Neuronal stem cell (in vitro differentiated cells): Measurements from ENCODE around the gene GABRR2.

Experiments used
- DNase-seq: peaks from one replicate; pipeline ENCODE4 v3.0.0-alpha.2; 2013; ENCODE audit warnings: low spot score
- H2AFZ ChIP-seq: one replicate; pipeline ENCODE4 v1.6.1; 2013; ENCODE audit warnings: mild to moderate bottlenecking, low read length, inconsistent platforms
- H2AK5ac ChIP-seq: 2 replicates; pipeline ENCODE4 v1.6.1; 2013; ENCODE audit warnings: low read depth, mild to moderate bottlenecking, inconsistent platforms, low read length, moderate library complexity, mixed read lengths
- H2BK120ac ChIP-seq: 2 replicates; pipeline ENCODE4 v1.6.1; 2013; ENCODE audit warnings: low read depth, mild to moderate bottlenecking, inconsistent platforms, low read length, moderate library complexity, mixed read lengths
- H2BK12ac ChIP-seq: one replicate; pipeline ENCODE4 v1.6.1; 2013; ENCODE audit warnings: low read length, inconsistent platforms
- H2BK15ac ChIP-seq: 2 replicates; pipeline ENCODE4 v1.6.1; 2013; ENCODE audit warnings: mild to moderate bottlenecking, low read length, inconsistent platforms, mixed read lengths
- H2BK5ac ChIP-seq: one replicate; pipeline ENCODE4 v1.6.1; 2013; ENCODE audit warnings: inconsistent platforms, mild to moderate bottlenecking, low read length, moderate library complexity
- H3K14ac ChIP-seq: one replicate; pipeline ENCODE4 v1.6.1; 2013; ENCODE audit warnings: low read length, inconsistent platforms
- H3K18ac ChIP-seq: 2 replicates; pipeline ENCODE4 v1.6.1; 2013; ENCODE audit warnings: low read length, inconsistent platforms
- H3K23ac ChIP-seq: 2 replicates; pipeline ENCODE4 v1.6.1; 2013; ENCODE audit warnings: low read depth, mild to moderate bottlenecking, mixed read lengths, low read length, inconsistent platforms; ENCODE audit not compliant: poor library complexity
- H3K27ac ChIP-seq: replicated peaks from 3 replicates; pipeline ENCODE4 v1.5.1; 2013; ENCODE audit warnings: low read length, inconsistent platforms
- H3K27me3 ChIP-seq, 3 experiments: 2 replicates each; pipeline ENCODE4 v1.6.1; 2013; ENCODE audit warnings: low read length in 3 of 3, mild to moderate bottlenecking in 2 of 3, inconsistent platforms in 1 of 3, low read depth in 1 of 3, mixed read lengths in 1 of 3, moderate library complexity in 1 of 3; ENCODE audit not compliant: control insufficient read depth in 3 of 3, insufficient read depth in 3 of 3
- H3K36me3 ChIP-seq, 2 donors: replicated peaks in 1 of 2; 2 replicates each; pipeline ENCODE4 v1.6.1; 2013; ENCODE audit warnings: low read length in 2 of 2; ENCODE audit not compliant: control insufficient read depth in 2 of 2, insufficient read depth in 2 of 2
- H3K4ac ChIP-seq: 2 replicates; pipeline ENCODE4 v1.6.1; 2013; ENCODE audit warnings: inconsistent platforms, mild to moderate bottlenecking, low read length, moderate library complexity
- H3K4me1 ChIP-seq, 2 donors: 1 replicate in 1 of 2; 2 replicates in 1 of 2; pipeline ENCODE4 v1.6.1; 2013; ENCODE audit warnings: low read length in 2 of 2, low read depth in 1 of 2; ENCODE audit not compliant: control insufficient read depth in 2 of 2, insufficient read depth in 1 of 2
- H3K4me2 ChIP-seq: one replicate; pipeline ENCODE4 v1.6.1; 2013; ENCODE audit warnings: mild to moderate bottlenecking, low read length, inconsistent platforms; ENCODE audit not compliant: insufficient read depth, poor library complexity, severe bottlenecking
- H3K4me3 ChIP-seq, 2 donors: 2 replicates each; pipeline ENCODE4 v1.5.1; 2013; ENCODE audit warnings: low read length in 2 of 2, mild to moderate bottlenecking in 2 of 2, inconsistent platforms in 1 of 2, moderate library complexity in 1 of 2
- H3K79me1 ChIP-seq: one replicate; pipeline ENCODE4 v1.6.1; 2013; ENCODE audit warnings: low read depth, mild to moderate bottlenecking, inconsistent platforms, low read length, moderate library complexity
- H3K9ac ChIP-seq: one replicate; pipeline ENCODE4 v1.6.1; 2013; ENCODE audit warnings: mild to moderate bottlenecking, low read depth, low read length, inconsistent platforms; ENCODE audit not compliant: poor library complexity
- H3K9me3 ChIP-seq, 2 donors: replicated peaks in 1 of 2; 2 replicates each; pipeline versions ENCODE3 to v1.6.1; 2013; ENCODE audit warnings: low read length in 2 of 2, mild to moderate bottlenecking in 2 of 2, inconsistent platforms in 1 of 2, low read depth in 1 of 2, mixed read lengths in 1 of 2, moderate library complexity in 1 of 2; ENCODE audit not compliant: control insufficient read depth in 2 of 2, insufficient read depth in 1 of 2
- H4K8ac ChIP-seq: one replicate; pipeline ENCODE4 v1.6.1; 2013; ENCODE audit warnings: low read depth, mild to moderate bottlenecking, inconsistent platforms, low read length, moderate library complexity
- H4K91ac ChIP-seq: one replicate; pipeline ENCODE4 v1.6.1; 2013; ENCODE audit warnings: low read length, low read depth, mild to moderate bottlenecking, inconsistent platforms; ENCODE audit not compliant: poor library complexity
- WGBS, 2 donors: extraction: QIAGEN DNeasy Blood & Tissue Kit; methylation state at CpG; one replicate each; pipeline ENCODE4 v1.1.7; 2013; ENCODE audit warnings: missing lambda C conversion rate in 2 of 2, mixed read lengths in 1 of 2; ENCODE audit not compliant: insufficient read length in 2 of 2, insufficient replicate concordance in 1 of 2; ENCODE audit errors: extremely low coverage in 2 of 2; 5-methylcytosine and 5-hydroxymethylcytosine counted together

Gene GABRR2

DNA sequence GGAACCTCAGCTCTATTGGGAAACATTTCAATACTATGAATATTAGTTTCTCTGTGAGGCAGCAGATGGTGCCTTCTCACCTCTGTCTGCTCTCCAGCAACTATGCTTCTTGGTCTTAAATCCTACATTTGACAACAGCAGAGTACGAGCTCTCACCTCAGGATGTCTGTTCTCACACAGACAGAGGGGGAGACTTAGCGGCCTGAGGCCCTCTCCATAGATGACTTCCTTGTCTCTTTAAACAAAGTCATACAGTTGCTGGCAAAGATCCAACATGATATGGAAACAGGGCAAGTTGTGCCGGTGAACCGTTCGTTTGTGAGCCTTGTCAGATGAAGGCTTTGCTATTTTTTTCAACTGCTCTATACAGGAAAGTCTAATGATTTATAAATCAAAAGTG is 54.3 kb downstream of the GABRR2 start:
- no peak for DNase-seq
- WGBS, 2 donors, result no CpG with 5 or more reads among the region's 5 CpGs
- Histone ChIP-seq H3K36me3 (no peaks in the 10 kb centered on the region), H3K14ac (no peak overlapping the region), H4K91ac (no peak overlapping the region), H3K27ac (no peak overlapping the region), H3K79me1 (no peaks in the 10 kb centered on the region), H3K4ac (no peak overlapping the region), H3K27me3 (peaks cover 0 to 7% (median 0%) of the 10 kb centered on the region in 3 experiments), H4K8ac (no peak overlapping the region), H2BK12ac (no peak overlapping the region), H3K9ac (no peak overlapping the region), H2AFZ (no peak overlapping the region), H2AK5ac (no peak overlapping the region), H3K23ac (no peak overlapping the region), H3K18ac (no peak overlapping the region), H3K4me1 (no peaks in the 10 kb centered on the region), H2BK5ac (no peak overlapping the region), H2BK15ac (no peak overlapping the region), H3K4me2 (no peak overlapping the region), H3K9me3 (no peaks in the 10 kb centered on the region), H3K4me3 (no peak overlapping the region), H2BK120ac (no peak overlapping the region)

DNA sequence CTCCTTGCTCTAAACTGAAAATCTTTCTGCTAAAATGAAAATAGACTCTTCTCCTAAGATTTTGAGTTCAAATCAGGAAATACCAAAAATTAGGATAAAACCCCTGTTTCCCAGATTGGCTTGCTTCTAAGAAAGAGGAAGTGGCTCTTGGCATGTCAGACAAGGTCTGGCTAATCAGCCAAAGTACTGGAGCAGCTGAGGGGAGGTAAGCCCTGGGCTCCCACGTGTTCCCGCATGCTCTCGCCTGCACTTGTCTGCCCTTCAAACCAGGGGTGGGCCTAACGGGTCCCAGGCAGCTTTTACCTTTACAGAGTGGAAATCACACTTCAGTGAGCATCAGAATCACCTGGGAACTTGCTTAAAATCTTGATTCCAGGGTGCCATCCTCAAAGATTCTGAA is 54.8 kb downstream of the GABRR2 start:
- Histone ChIP-seq H4K8ac (no peak overlapping the region), H3K23ac (no peak overlapping the region), H3K4ac (no peak overlapping the region), H3K4me2 (no peak overlapping the region), H2BK5ac (no peak overlapping the region), H3K18ac (no peak overlapping the region), H3K27ac (no peak overlapping the region), H2AK5ac (no peak overlapping the region), H3K14ac (no peak overlapping the region), H3K79me1 (no peaks in the 10 kb centered on the region), H2BK12ac (no peak overlapping the region), H3K4me1 (no peaks in the 10 kb centered on the region), H3K27me3 (peaks cover 0 to 4% (median 0%) of the 10 kb centered on the region in 3 experiments), H3K4me3 (no peak overlapping the region), H3K36me3 (no peaks in the 10 kb centered on the region), H2BK15ac (no peak overlapping the region), H2BK120ac (no peak overlapping the region), H3K9me3 (no peaks in the 10 kb centered on the region), H4K91ac (no peak overlapping the region), H2AFZ (no peak overlapping the region), H3K9ac (no peak overlapping the region)
- no peak for DNase-seq
- WGBS, 2 donors, result no CpG with 5 or more reads among the region's 4 CpGs

DNA sequence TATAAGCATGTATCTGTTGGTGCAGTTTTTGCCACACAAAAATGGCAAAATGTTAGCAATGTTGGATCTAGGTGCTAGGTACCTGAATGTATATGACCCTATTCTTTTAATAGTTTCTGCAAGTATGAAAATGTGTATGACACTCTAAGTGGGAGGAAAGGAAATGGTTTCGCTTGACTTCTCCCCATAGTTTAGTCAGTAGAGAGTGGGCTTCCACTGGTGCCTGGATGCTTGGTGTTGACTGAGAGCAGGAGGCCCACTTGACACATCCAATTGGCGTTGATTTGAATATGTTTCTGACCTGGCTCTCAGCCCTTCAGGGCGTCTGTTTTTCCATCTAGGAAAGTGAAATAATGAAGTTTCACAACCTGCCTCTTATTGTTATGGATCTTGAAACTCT is 56.2 kb downstream of the GABRR2 start:
- WGBS, 2 donors, result no CpG with 5 or more reads among the region's 3 CpGs
- H3K4ac ChIP-seq, result no peak overlapping the region
- no peak overlapping the region for H2AFZ ChIP-seq
- no peak overlapping the region for H2BK12ac ChIP-seq
- no peak overlapping the region for H3K4me2 ChIP-seq
- no peak overlapping the region for H4K8ac ChIP-seq
- H3K36me3 ChIP-seq, result no peaks in the 10 kb centered on the region
- no peak overlapping the region for H3K27ac ChIP-seq
- no peaks in the 10 kb centered on the region for H3K79me1 ChIP-seq
- H3K9ac ChIP-seq, result no peak overlapping the region
- no peak overlapping the region for H3K4me3 ChIP-seq
- no peak overlapping the region for H3K23ac ChIP-seq
- no peaks in the 10 kb centered on the region for H3K27me3 ChIP-seq
- no peak for DNase-seq
- no peak overlapping the region for H2BK5ac ChIP-seq
- no peak overlapping the region for H3K18ac ChIP-seq
- no peak overlapping the region for H4K91ac ChIP-seq
- H2AK5ac ChIP-seq, result no peak overlapping the region
- no peaks in the 10 kb centered on the region for H3K4me1 ChIP-seq
- H3K14ac ChIP-seq, result no peak overlapping the region
- H3K9me3 ChIP-seq, result no peaks in the 10 kb centered on the region
- H2BK15ac ChIP-seq, result no peak overlapping the region
- no peak overlapping the region for H2BK120ac ChIP-seq

DNA sequence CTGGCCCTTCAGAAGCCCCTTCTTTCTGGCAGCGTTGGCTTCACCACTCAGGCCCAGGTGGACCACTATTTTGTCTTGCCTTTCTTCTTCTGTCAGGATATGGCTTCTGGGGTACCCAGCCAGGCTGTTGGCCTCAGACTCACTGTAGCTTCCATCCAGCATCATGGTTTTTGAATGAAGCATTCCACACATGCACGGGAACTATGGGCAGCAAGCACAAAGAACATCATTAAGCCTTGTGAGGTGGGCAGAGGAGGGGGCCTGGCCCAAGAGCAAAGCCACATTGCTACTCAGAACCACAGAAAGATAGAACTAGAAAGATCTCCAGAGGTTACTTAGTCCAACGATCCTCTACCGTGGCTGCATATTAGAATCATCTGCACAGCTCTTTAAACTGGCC is 57.3 kb downstream of the GABRR2 start:
- Histone ChIP-seq H3K4ac (no peak overlapping the region), H3K27me3 (peaks cover 0 to 4% (median 0%) of the 10 kb centered on the region in 3 experiments), H3K9me3 (no peaks in the 10 kb centered on the region), H3K36me3 (no peaks in the 10 kb centered on the region), H3K14ac (no peak overlapping the region), H3K4me2 (no peak overlapping the region), H2BK5ac (no peak overlapping the region), H3K18ac (no peak overlapping the region), H3K79me1 (no peaks in the 10 kb centered on the region), H3K4me3 (no peak overlapping the region), H2AK5ac (no peak overlapping the region), H2AFZ (no peak overlapping the region), H4K8ac (no peak overlapping the region), H2BK15ac (no peak overlapping the region), H3K27ac (no peak overlapping the region), H4K91ac (no peak overlapping the region), H3K9ac (no peak overlapping the region), H3K4me1 (no peaks in the 10 kb centered on the region), H2BK12ac (no peak overlapping the region), H2BK120ac (no peak overlapping the region), H3K23ac (no peak overlapping the region)
- DNase-seq, result no peak
- WGBS, 2 donors, result no CpG with 5 or more reads among the region's 4 CpGs
